Neural progenitor cell (in vitro differentiated cells): Measurements from ENCODE around the gene MME. TPM values are rescaled to one million over a fixed set of nuclear protein-coding genes. Genes with fewer than 3 reads are reported as not detected.

Source experiments
- DNase-seq: peaks from one replicate; pipeline ENCODE4 v3.0.0-alpha.2; 2016; ENCODE audit warnings: low spot score
- H2AFZ ChIP-seq: fragments of 200-600 bp; sonication (generic); replicated peaks from 2 replicates; pipeline ENCODE4 v1.6.1; 2016; ENCODE audit warnings: antibody characterized with exemption
- H3F3A ChIP-seq: fragments of 200-600 bp; sonication (generic); 2 replicates; pipeline ENCODE4 v1.6.1; 2016; ENCODE audit warnings: antibody characterized with exemption, low read depth
- H3K27ac ChIP-seq: fragments of 200-600 bp; sonication (generic); 2 replicates; pipeline ENCODE4 v1.5.1; 2016; ENCODE audit warnings: mild to moderate bottlenecking
- H3K27me3 ChIP-seq: fragments of 200-600 bp; sonication (generic); 2 replicates; pipeline ENCODE4 v1.6.1; 2016; ENCODE audit warnings: mild to moderate bottlenecking, moderate library complexity
- H3K36me3 ChIP-seq: fragments of 200-600 bp; sonication (generic); 2 replicates; pipeline ENCODE4 v1.5.1; 2016
- H3K4me1 ChIP-seq: fragments of 200-600 bp; sonication (generic); 2 replicates; pipeline ENCODE4 v1.6.1; 2016; ENCODE audit warnings: mixed run types
- H3K4me2 ChIP-seq: fragments of 200-600 bp; sonication (generic); 2 replicates; pipeline ENCODE4 v1.6.1; 2016
- H3K4me3 ChIP-seq: fragments of 200-600 bp; sonication (generic); 2 replicates; pipeline ENCODE4 v1.5.1; 2016
- H3K79me2 ChIP-seq: fragments of 200-600 bp; sonication (generic); 2 replicates; pipeline ENCODE4 v1.6.1; 2016; ENCODE audit warnings: low read depth
- H3K9ac ChIP-seq: fragments of 200-600 bp; sonication (generic); 2 replicates; pipeline ENCODE4 v1.6.1; 2016
- H3K9me3 ChIP-seq: fragments of 200-600 bp; sonication (generic); 2 replicates; pipeline ENCODE4 v1.5.1; 2016; ENCODE audit warnings: low read depth
- H4K20me1 ChIP-seq: fragments of 200-600 bp; sonication (generic); 2 replicates; pipeline ENCODE4 v1.6.1; 2016; ENCODE audit warnings: low read depth
- H3K27ac Mint-ChIP-seq: 3 replicates; pipeline ENCODE4 v1.8.0; 2021; ENCODE audit warnings: mixed read lengths
- H3K27me3 Mint-ChIP-seq: 2 replicates; pipeline ENCODE4 v1.8.0; 2022; ENCODE audit warnings: low read depth, mild to moderate bottlenecking, inconsistent platforms, moderate library complexity, mixed read lengths; ENCODE audit not compliant: insufficient read depth
- H3K36me3 Mint-ChIP-seq: 3 replicates; pipeline ENCODE4 v1.8.0; 2021; ENCODE audit warnings: mixed read lengths
- H3K4me1 Mint-ChIP-seq: 3 replicates; pipeline ENCODE4 v1.8.0; 2021; ENCODE audit warnings: mixed read lengths
- H3K4me3 Mint-ChIP-seq: 3 replicates; pipeline ENCODE4 v1.8.0; 2021; ENCODE audit warnings: mild to moderate bottlenecking, moderate library complexity, mixed read lengths
- H3K9me3 Mint-ChIP-seq: 3 replicates; pipeline ENCODE4 v1.8.0; 2020; ENCODE audit warnings: mixed read lengths
- EZH2 ChIP-seq: fragments of 200-600 bp; sonication (generic); IDR thresholded peaks from 2 replicates; pipeline ENCODE4 v1.6.1; 2017; ENCODE audit warnings: antibody characterized with exemption, mild to moderate bottlenecking, moderate library complexity
- EZH2phosphoT487 ChIP-seq: fragments of 200-600 bp; sonication (generic); IDR thresholded peaks from 2 replicates; pipeline ENCODE4 v1.6.1; 2017; ENCODE audit warnings: antibody characterized with exemption
- total RNA-seq: library from RNA; depleted of rRNA; stranded (reverse); fragments of >200 nt; gene quantifications from 2 replicates; pipeline ENCODE4 v1.2.3, GENCODE V29; 2015; ENCODE audit warnings: low replicate concordance
- TF ChIP-seq, protein P1 (sequence below): fragments of 200-600 bp; sonication (generic); IDR thresholded peaks from 2 replicates; pipeline ENCODE4 v1.5.1; 2017; ENCODE audit warnings: antibody characterized with exemption, mild to moderate bottlenecking

MME gene
- total RNA-seq, 1 donor from 2014 or later = 5.0 TPM

- no peak overlapping the region for H3K4me3 Mint-ChIP-seq
- Histone ChIP-seq H3F3A (no peaks in the 10 kb centered on the region), H3K27ac (no peak overlapping the region), H2AFZ (no peak overlapping the region), H3K27me3 (no peaks in the 10 kb centered on the region), H3K4me1 (no peaks in the 10 kb centered on the region), H3K4me2 (no peak overlapping the region), H3K36me3 (no peaks in the 10 kb centered on the region), H3K4me3 (no peak overlapping the region), H4K20me1 (no peaks in the 10 kb centered on the region), H3K9ac (no peak overlapping the region), H3K79me2 (no peaks in the 10 kb centered on the region), H3K9me3 (no peaks in the 10 kb centered on the region)
- DNase-seq = no peak
- H3K4me1 Mint-ChIP-seq = peaks cover 7% of the 10 kb centered on the region
- peaks cover 8% of the 10 kb centered on the region for H3K27me3 Mint-ChIP-seq
- H3K9me3 Mint-ChIP-seq = no peaks in the 10 kb centered on the region
- H3K27ac Mint-ChIP-seq = no peak overlapping the region
- no peaks in the 10 kb centered on the region for H3K36me3 Mint-ChIP-seq
- no peak for TF ChIP-seq EZH2
- TF ChIP-seq EZH2phosphoT487 = no peak
- TF ChIP-seq, protein P1, sequence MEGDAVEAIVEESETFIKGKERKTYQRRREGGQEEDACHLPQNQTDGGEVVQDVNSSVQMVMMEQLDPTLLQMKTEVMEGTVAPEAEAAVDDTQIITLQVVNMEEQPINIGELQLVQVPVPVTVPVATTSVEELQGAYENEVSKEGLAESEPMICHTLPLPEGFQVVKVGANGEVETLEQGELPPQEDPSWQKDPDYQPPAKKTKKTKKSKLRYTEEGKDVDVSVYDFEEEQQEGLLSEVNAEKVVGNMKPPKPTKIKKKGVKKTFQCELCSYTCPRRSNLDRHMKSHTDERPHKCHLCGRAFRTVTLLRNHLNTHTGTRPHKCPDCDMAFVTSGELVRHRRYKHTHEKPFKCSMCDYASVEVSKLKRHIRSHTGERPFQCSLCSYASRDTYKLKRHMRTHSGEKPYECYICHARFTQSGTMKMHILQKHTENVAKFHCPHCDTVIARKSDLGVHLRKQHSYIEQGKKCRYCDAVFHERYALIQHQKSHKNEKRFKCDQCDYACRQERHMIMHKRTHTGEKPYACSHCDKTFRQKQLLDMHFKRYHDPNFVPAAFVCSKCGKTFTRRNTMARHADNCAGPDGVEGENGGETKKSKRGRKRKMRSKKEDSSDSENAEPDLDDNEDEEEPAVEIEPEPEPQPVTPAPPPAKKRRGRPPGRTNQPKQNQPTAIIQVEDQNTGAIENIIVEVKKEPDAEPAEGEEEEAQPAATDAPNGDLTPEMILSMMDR = no peak
Measured at GRCh38 chr3:155197786-155198185, 117.7 kb downstream of the MME start.

- Mint-ChIP-seq H3K4me3 (no peak overlapping the region), H3K36me3 (no peaks in the 10 kb centered on the region), H3K4me1 (no peaks in the 10 kb centered on the region), H3K27ac (no peak overlapping the region), H3K27me3 (peaks cover 3% of the 10 kb centered on the region), H3K9me3 (no peaks in the 10 kb centered on the region)
- no peaks in the 10 kb centered on the region for H3F3A ChIP-seq
- no peaks in the 10 kb centered on the region for H3K36me3 ChIP-seq
- H3K27ac ChIP-seq = no peak overlapping the region
- H3K4me3 ChIP-seq = no peak overlapping the region
- H3K4me2 ChIP-seq = no peak overlapping the region
- no peak for DNase-seq
- no peaks in the 10 kb centered on the region for H3K79me2 ChIP-seq
- H3K9ac ChIP-seq = no peak overlapping the region
- TF ChIP-seq EZH2phosphoT487 (no peak), EZH2 (no peak)
- TF ChIP-seq, protein P1 = no peak
- H3K27me3 ChIP-seq = no peaks in the 10 kb centered on the region
- H2AFZ ChIP-seq = no peak overlapping the region
- H3K9me3 ChIP-seq = no peaks in the 10 kb centered on the region
- no peaks in the 10 kb centered on the region for H3K4me1 ChIP-seq
- no peaks in the 10 kb centered on the region for H4K20me1 ChIP-seq
Measured at GRCh38 chr3:155202626-155203025, 122.5 kb downstream of the MME start.

DNA sequence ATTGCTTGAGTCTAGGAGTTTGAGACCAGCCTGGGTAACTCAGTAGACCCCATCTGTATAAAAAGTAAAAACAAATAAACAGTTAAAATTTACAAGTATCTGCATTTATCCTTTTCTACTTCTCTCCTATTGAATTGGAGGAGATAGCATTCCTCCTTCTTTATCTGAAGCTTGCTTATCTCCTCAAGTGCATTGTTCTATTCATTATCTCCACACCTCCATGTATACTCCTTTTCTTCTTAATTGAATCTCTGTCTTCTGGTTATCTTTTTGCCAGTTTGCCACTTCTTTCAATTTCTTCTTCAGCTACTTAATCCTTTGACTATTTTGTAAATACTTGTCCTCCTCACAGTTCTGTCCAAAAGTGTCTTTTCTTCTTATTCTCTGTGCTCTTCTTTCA, 124.7 kb downstream of the MME start:
- Histone ChIP-seq H3K27ac (no peak overlapping the region), H3K79me2 (no peaks in the 10 kb centered on the region), H3K36me3 (no peaks in the 10 kb centered on the region), H3K27me3 (no peaks in the 10 kb centered on the region), H3F3A (no peaks in the 10 kb centered on the region), H3K4me3 (no peak overlapping the region), H2AFZ (no peak overlapping the region), H4K20me1 (no peaks in the 10 kb centered on the region), H3K4me2 (no peak overlapping the region), H3K9ac (no peak overlapping the region), H3K4me1 (no peaks in the 10 kb centered on the region), H3K9me3 (no peaks in the 10 kb centered on the region)
- Mint-ChIP-seq H3K9me3 (no peaks in the 10 kb centered on the region), H3K27ac (no peak overlapping the region), H3K36me3 (no peaks in the 10 kb centered on the region), H3K4me3 (no peak overlapping the region), H3K4me1 (no peaks in the 10 kb centered on the region), H3K27me3 (peaks cover under 1% of the 10 kb centered on the region)
- DNase-seq = no peak
- TF ChIP-seq EZH2phosphoT487 (no peak), EZH2 (no peak)
- TF ChIP-seq, protein P1 = no peak
